Dendritic cell treated with granulocyte-macrophage colony-stimulating factor and Interleukin-4, amounts not matched to agents 40 ng/mL and 50 ng/mL, for 4 days (primary cell): Measurements from ENCODE around the gene PTGFR.

Source experiments
- H3K27ac Mint-ChIP-seq: one replicate; pipeline ENCODE4 v1.8.0; 2022; ENCODE audit warnings: mild to moderate bottlenecking, mixed read lengths
- H3K27me3 Mint-ChIP-seq: one replicate; pipeline ENCODE4 v1.8.0; 2022; ENCODE audit warnings: mild to moderate bottlenecking, mixed read lengths
- H3K36me3 Mint-ChIP-seq: one replicate; pipeline ENCODE4 v1.8.0; 2022; ENCODE audit warnings: low read depth, mixed read lengths
- H3K4me1 Mint-ChIP-seq: one replicate; pipeline ENCODE4 v1.8.0; 2022; ENCODE audit warnings: low read depth, mixed read lengths
- H3K4me3 Mint-ChIP-seq: one replicate; pipeline ENCODE4 v1.8.0; 2022; ENCODE audit warnings: mild to moderate bottlenecking, moderate library complexity, mixed read lengths
- H3K9me3 Mint-ChIP-seq: one replicate; pipeline ENCODE4 v1.8.0; 2022; ENCODE audit warnings: mixed read lengths
- intact Hi-C: fragments of 100-400 bp; cut with micrococcal nuclease; formaldehyde crosslinking; loops from one replicate; pipeline ENCODE4 v1.15.0; 2022

Gene PTGFR

GRCh38 chr1:78492386-78492950, 1.7 kb downstream of the PTGFR start:
- Mint-ChIP-seq H3K9me3 (no peaks in the 10 kb centered on the region), H3K27ac (no peak overlapping the region), H3K36me3 (no peaks in the 10 kb centered on the region), H3K4me3 (no peak overlapping the region), H3K27me3 (peaks cover 25% of the 10 kb centered on the region), H3K4me1 (peaks cover 19% of the 10 kb centered on the region)
- intact Hi-C loops: no loop called here

DNA sequence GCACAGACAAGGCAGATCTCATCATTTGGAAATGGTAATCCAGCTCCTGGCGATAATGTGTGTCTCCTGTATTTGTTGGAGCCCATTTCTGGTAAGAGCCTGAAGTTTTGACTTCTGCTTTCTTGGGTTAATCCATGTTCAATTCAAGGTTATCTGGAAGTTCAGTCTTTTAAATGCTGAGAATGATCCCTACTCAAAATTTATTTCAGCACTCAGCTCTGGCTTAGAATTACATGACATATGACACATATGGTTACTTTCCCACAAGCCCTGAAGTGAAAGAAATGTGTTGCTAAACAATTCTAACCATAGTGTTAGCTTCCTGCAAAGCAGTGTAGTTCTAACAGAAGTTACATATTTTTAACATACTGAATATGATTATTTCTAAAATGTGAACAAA, 2.7 kb downstream of the PTGFR start:
- Mint-ChIP-seq H3K4me3 (no peak overlapping the region), H3K36me3 (no peaks in the 10 kb centered on the region), H3K4me1 (peaks cover 19% of the 10 kb centered on the region), H3K27ac (no peak overlapping the region), H3K9me3 (no peaks in the 10 kb centered on the region), H3K27me3 (peaks cover 25% of the 10 kb centered on the region)
- intact Hi-C loops: no loop called here

GRCh38 chr1:78497201-78497600, 6.4 kb downstream of the PTGFR start:
- no peaks in the 10 kb centered on the region for H3K9me3 Mint-ChIP-seq
- H3K4me1 Mint-ChIP-seq: peaks cover under 1% of the 10 kb centered on the region
- intact Hi-C loops: no loop called here
- no peak overlapping the region for H3K27ac Mint-ChIP-seq
- H3K27me3 Mint-ChIP-seq: peaks cover 1% of the 10 kb centered on the region
- no peak overlapping the region for H3K4me3 Mint-ChIP-seq
- H3K36me3 Mint-ChIP-seq: no peaks in the 10 kb centered on the region

GRCh38 chr1:78500529-78500928, 9.8 kb downstream of the PTGFR start:
- no peaks in the 10 kb centered on the region for H3K9me3 Mint-ChIP-seq
- H3K27me3 Mint-ChIP-seq: no peaks in the 10 kb centered on the region
- intact Hi-C loops: no loop called here
- no peak overlapping the region for H3K4me3 Mint-ChIP-seq
- no peak overlapping the region for H3K27ac Mint-ChIP-seq
- no peaks in the 10 kb centered on the region for H3K36me3 Mint-ChIP-seq
- no peaks in the 10 kb centered on the region for H3K4me1 Mint-ChIP-seq

GRCh38 chr1:78501203-78501602, 10.4 kb downstream of the PTGFR start:
- Mint-ChIP-seq H3K27me3 (no peaks in the 10 kb centered on the region), H3K4me3 (no peak overlapping the region), H3K36me3 (no peaks in the 10 kb centered on the region), H3K4me1 (no peaks in the 10 kb centered on the region), H3K9me3 (no peaks in the 10 kb centered on the region), H3K27ac (no peak overlapping the region)
- intact Hi-C loops: no loop called here

GRCh38 chr1:78511334-78511733, 20.6 kb downstream of the PTGFR start:
- Mint-ChIP-seq H3K27ac (no peak overlapping the region), H3K9me3 (peaks cover 28% of the 10 kb centered on the region), H3K4me3 (no peak overlapping the region), H3K4me1 (no peaks in the 10 kb centered on the region), H3K36me3 (no peaks in the 10 kb centered on the region), H3K27me3 (no peaks in the 10 kb centered on the region)
- intact Hi-C loops: no loop called here

DNA sequence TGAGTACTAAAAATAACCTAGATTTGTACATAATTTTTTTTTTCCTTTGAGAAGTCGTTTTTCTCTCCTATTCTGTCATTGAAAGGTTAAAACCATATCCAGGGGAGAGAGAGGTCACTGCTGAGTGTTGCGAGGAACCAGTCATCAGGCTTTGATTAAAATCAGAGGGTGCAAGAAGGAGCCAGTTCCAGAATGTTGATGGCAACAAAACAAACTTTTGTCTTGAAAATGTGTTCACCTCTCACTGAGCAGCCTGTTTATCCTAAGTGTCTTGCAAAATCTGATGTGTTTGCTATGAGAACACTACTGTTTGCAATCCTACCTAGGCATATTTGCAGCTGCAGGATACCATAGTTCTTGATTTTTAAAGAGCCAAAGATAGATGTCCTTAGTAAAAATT, 25.9 kb downstream of the PTGFR start:
- H3K9me3 Mint-ChIP-seq: peaks cover 18% of the 10 kb centered on the region
- H3K27me3 Mint-ChIP-seq: no peaks in the 10 kb centered on the region
- H3K4me3 Mint-ChIP-seq: no peak overlapping the region
- H3K36me3 Mint-ChIP-seq: no peaks in the 10 kb centered on the region
- intact Hi-C loops: no loop called here
- H3K27ac Mint-ChIP-seq: no peak overlapping the region
- H3K4me1 Mint-ChIP-seq: no peaks in the 10 kb centered on the region

DNA sequence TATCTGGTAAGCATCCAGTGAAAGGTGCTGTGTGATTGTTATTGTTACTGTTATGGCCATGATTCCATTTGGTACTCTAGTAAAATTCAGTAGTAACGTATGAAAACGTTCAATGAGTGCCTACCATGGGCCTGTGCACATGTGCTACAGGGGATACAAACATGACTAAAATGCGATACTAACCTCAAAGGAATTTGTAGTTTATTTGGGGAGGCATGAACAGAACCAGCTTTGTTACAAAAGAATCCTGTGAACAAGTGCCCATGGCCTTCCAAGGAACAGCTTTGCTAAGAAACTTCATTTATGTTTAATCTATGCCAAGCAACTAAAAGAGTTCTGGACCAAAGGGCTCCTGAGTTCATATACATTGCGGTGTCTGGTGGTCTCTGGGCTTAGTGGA, 28.7 kb downstream of the PTGFR start:
- Mint-ChIP-seq H3K9me3 (no peaks in the 10 kb centered on the region), H3K36me3 (no peaks in the 10 kb centered on the region), H3K4me1 (no peaks in the 10 kb centered on the region), H3K27me3 (no peaks in the 10 kb centered on the region), H3K4me3 (no peak overlapping the region), H3K27ac (no peak overlapping the region)
- intact Hi-C loops: no loop called here

- H3K4me3 Mint-ChIP-seq: no peak overlapping the region
- H3K27ac Mint-ChIP-seq: no peak overlapping the region
- H3K27me3 Mint-ChIP-seq: no peaks in the 10 kb centered on the region
- intact Hi-C loops: no loop called here
- H3K36me3 Mint-ChIP-seq: no peaks in the 10 kb centered on the region
- no peaks in the 10 kb centered on the region for H3K4me1 Mint-ChIP-seq
- no peaks in the 10 kb centered on the region for H3K9me3 Mint-ChIP-seq
Observed at GRCh38 chr1:78520216-78520615, 29.4 kb downstream of the PTGFR start.

GRCh38 chr1:78520843-78521242, 30.1 kb downstream of the PTGFR start:
- H3K27ac Mint-ChIP-seq: no peak overlapping the region

DNA sequence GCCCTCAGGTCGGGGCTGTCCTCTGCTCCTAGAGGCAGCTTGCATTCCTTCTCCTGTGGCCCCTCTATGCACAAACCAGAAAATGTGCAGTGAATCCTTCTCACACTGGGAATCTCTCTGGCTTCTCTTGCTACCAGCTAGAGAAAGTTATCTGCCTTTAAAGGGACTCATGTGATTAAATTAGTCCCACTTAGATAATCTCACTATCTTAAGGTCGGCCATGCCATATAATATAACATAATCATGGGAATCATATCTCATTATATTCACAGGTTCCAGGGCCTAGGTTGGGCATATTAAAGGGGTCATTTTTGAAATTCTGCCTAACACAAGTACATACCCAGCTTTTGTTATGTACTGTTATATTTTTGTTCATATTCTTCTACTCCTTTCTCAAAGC, 31.4 kb downstream of the PTGFR start:
- Mint-ChIP-seq H3K36me3 (no peaks in the 10 kb centered on the region), H3K27me3 (no peaks in the 10 kb centered on the region), H3K27ac (no peak overlapping the region), H3K4me1 (no peaks in the 10 kb centered on the region), H3K9me3 (no peaks in the 10 kb centered on the region), H3K4me3 (no peak overlapping the region)
- intact Hi-C loops: no loop called here

More at GRCh38 chr1:78520843-78521242, 30.1 kb downstream of the PTGFR start:
- Mint-ChIP-seq H3K36me3 (no peaks in the 10 kb centered on the region), H3K9me3 (no peaks in the 10 kb centered on the region), H3K4me3 (no peak overlapping the region), H3K27me3 (no peaks in the 10 kb centered on the region), H3K4me1 (no peaks in the 10 kb centered on the region)
- intact Hi-C loops: no loop called here

DNA sequence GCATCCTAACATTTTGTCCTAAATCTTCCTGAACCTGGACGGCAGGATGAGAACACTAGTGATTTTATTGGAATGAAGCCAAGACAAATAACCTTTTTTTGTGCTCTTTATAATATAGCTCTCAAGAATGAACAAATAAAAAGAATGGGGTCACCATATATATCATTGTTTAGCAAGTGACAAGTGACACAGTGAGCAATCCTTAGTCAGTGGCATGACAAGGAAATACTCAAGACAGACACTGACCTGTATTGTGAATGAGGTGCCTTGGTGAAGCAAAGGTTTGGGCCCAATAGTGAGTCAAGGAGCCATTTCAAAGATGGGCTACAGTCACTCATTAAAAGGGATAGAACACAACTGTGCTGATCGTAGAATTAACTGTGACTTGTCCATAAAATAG, 35.7 kb downstream of the PTGFR start:
- no peaks in the 10 kb centered on the region for H3K9me3 Mint-ChIP-seq
- no peak overlapping the region for H3K27ac Mint-ChIP-seq
- no peaks in the 10 kb centered on the region for H3K4me1 Mint-ChIP-seq
- no peak overlapping the region for H3K4me3 Mint-ChIP-seq
- H3K36me3 Mint-ChIP-seq: no peaks in the 10 kb centered on the region
- intact Hi-C loops: no loop called here
- no peaks in the 10 kb centered on the region for H3K27me3 Mint-ChIP-seq

GRCh38 chr1:78527706-78528105, 36.9 kb downstream of the PTGFR start:
- H3K9me3 Mint-ChIP-seq: no peaks in the 10 kb centered on the region
- no peak overlapping the region for H3K4me3 Mint-ChIP-seq
- intact Hi-C loops: no loop called here
- H3K27ac Mint-ChIP-seq: no peak overlapping the region
- H3K4me1 Mint-ChIP-seq: no peaks in the 10 kb centered on the region
- no peaks in the 10 kb centered on the region for H3K36me3 Mint-ChIP-seq
- no peaks in the 10 kb centered on the region for H3K27me3 Mint-ChIP-seq

- no peak overlapping the region for H3K27ac Mint-ChIP-seq
- H3K4me1 Mint-ChIP-seq: no peaks in the 10 kb centered on the region
- no peaks in the 10 kb centered on the region for H3K27me3 Mint-ChIP-seq
- intact Hi-C loops: no loop called here
- H3K36me3 Mint-ChIP-seq: no peaks in the 10 kb centered on the region
- H3K9me3 Mint-ChIP-seq: no peaks in the 10 kb centered on the region
- no peak overlapping the region for H3K4me3 Mint-ChIP-seq
Observed at GRCh38 chr1:78533527-78533926, 42.8 kb downstream of the PTGFR start.

GRCh38 chr1:78535286-78535685, 44.5 kb downstream of the PTGFR start:
- Mint-ChIP-seq H3K9me3 (no peaks in the 10 kb centered on the region), H3K4me1 (no peaks in the 10 kb centered on the region), H3K27ac (no peak overlapping the region), H3K36me3 (no peaks in the 10 kb centered on the region), H3K4me3 (no peak overlapping the region), H3K27me3 (no peaks in the 10 kb centered on the region)
- intact Hi-C loops: no loop called here
